ENCODE measurements around the gene SLC5A10. TPM values are rescaled to one million over a fixed set of nuclear protein-coding genes. Genes with fewer than 3 reads are reported as not detected.

The SLC5A10 gene
- polyA plus RNA-seq, 10 donors, result 0.08 to 0.29 (median 0.19) TPM; not detected in 2

DNA sequence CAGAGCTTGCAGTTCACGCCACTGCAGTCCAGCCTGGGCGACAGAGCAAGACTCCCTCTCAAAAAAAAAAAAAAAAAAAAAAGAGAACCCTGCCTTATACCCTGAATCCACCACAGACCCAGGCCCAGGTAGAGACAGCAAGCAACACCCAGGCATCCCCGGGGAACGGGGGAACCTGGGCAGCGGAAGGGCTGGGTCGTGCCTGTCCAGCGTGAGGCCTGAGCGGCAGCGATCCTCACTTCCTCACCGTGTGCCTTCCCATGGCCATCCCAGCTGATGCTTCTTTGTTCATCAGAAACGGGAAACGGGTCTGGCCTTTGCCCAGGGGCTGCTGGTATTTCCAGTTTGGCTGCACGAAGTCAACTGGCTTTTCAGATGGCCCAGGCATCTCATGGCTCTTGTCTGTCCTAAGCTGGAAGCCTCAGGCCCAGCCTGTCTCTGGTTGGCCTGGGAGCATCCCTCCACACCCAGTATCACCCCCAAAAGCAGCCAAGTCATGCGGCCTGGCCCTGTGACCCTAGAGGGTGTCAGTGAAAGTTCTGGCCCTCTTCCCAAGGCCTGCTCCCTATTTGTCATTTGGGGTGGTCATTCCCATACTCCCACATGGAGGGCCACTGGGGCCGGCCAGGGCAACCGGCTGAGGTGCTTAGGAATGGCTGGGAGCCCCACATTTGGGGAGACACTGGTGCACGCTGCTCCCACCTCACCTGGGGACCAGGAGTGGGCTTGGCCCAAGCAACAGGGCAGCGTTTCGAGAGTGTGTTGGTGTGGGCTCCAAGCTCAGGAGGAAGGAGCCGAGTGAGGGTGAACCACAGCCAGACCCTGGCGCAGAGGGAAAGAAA, 32.5 kb downstream of the SLC5A10 start:
- no peak for DNase-seq

DNA sequence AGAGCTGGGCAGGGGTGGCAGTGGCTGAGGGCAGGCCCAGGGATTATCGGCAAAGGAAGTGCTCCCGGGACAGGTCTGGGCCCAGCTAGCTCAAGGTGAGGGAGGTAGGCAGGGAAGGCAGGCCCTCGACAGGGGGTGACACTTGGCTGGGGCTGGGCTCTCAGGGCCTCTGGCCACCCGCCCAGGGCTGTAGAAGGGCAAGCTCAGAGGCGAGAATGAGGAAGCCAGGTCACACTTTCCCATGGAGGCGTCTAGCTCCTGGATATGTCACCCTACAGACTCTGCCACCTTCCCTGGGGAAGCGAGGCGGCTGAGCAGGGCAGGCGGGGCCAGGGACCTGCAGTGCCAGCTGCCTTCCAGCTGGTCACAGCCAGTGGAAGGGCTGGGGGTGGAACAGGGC, 33.5 kb downstream of the SLC5A10 start:
- no peak for DNase-seq

GRCh38 chr17:18986541-18987229, 34.7 kb downstream of the SLC5A10 start:
- no peak for DNase-seq

GRCh38 chr17:18987230-18987610, 35.3 kb downstream of the SLC5A10 start:
- no peak for DNase-seq

DNA sequence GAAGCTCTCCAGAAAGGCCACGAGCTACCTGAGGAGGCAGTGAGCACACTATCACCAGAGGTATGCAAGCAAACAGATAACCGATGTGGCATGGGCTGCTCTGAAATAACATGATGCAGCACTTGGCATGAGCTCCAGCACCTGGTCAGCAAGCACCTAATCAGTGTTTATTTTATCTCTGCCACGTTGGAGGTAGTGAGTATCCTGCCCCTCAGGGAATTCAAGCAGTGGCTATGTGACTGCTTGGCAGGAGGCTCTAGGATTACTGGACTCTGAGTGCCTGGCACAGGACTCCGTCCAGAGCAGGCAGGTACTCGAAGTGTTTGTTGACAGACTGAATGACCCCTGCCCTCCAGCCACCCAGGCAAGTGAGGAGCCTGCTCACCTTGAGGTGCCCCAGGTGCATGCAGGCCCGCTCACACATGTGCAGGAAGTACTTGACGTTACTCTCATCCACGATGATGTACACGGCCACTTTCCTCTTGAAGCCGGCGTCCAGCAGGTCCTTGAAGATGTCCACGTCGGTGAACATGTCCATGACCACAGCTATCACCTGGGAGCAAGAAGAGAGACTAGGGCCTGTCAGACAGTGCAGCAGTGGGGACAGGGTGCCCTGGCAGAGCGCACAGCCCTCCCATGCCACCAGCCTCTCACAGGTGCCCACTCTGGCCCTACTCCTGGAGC, 36.0 kb downstream of the SLC5A10 start:
- no peak for DNase-seq

DNA sequence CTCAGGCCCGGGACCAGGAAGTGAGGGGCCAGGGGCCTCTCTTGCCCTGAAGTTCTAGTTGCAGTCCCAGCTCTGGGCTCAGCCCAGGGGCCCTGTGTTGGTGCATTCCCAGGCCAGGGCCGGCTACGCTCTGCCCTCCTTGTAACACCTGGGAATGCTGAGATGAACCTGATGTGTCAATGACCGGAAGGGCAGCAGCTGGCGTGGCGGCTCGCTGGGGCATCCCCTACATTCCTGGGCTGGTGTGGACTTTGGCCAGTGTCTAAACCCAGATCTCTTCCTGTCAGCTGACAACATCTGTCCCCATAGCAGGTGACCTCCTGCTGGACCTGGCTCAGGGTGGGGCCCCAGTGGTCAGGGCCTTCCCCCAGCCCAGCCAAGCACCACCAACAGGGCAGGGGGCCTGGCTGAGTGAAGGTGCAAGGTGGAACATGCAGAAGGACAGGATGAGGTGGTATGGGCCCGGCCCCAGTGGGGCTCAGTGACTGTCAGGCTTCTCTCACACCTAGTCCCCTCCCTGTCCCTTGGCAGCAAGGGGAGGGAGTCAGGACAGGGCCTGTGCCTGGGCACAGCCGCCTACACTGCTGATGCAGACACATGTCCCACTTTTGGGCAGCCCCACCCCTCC, 36.7 kb downstream of the SLC5A10 start:
- DNase-seq, result no peak

- DNase-seq, result no peak
Observed at GRCh38 chr17:18990331-18990730, 38.4 kb downstream of the SLC5A10 start.

GRCh38 chr17:18991531-18992315, 39.8 kb downstream of the SLC5A10 start:
- DNase-seq, result no peak

DNA sequence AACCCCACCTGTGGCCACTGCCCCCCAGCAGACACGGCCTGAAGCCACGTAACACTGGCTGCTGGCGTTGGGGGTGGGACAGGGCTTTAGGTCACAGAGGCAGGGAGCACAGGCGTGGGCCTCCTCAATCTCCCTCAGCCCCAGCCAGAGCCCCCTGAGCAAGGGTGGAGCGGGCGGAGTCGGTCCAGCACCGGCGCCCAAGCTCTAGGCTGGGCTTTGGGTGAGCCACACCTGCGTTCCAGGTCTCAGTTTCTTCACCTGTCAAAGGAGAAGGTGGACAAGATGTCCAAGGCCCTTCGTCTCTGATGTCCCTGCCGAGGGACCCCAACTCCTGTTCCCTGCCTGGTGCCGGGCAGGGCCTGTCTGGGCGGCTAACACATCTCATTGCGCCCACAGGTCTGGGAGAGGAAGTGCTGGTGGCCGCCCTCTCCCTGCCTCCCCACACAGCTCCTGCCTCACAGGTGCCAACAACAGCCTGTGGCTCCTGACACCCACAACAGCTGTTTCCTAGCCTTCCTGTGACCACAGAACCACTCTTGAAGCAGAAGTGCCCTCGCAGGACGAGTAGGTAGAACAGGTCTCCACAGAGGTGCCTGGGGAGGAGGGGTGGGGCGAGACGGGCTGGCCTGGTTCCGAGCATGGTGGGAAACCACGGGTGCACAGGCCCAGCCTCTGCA, 40.6 kb downstream of the SLC5A10 start:
- no peak for DNase-seq

DNA sequence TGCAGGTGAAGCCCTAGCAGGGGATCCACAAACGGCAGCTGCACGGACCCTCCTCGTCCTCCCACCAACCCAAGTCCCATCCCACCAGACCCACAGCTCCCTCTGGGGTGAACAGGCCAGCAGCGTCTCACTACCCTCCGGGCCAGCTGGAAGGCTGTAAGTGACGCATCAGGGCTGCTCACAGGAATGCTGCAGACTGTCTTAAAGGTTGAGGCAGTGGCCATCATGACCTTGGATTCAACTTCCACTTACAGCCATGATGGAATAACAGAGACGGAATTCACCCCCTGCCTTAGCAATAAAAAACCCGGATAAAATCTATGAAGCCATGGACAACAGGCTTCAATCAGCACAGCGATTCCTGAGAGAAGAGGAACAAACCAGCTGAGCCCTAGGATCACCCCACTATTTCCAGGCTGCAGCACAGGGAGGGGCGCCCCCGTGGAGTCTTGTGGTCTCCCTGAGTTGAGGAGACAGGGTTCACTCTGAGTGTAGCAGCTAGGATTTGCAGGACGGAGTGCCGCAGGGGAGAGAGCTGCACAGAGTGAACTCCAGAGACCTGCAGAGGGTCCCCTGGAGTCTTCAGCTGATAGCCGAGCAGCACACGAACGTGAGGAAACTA, 42.1 kb downstream of the SLC5A10 start:
- DNase-seq, result no peak

DNA sequence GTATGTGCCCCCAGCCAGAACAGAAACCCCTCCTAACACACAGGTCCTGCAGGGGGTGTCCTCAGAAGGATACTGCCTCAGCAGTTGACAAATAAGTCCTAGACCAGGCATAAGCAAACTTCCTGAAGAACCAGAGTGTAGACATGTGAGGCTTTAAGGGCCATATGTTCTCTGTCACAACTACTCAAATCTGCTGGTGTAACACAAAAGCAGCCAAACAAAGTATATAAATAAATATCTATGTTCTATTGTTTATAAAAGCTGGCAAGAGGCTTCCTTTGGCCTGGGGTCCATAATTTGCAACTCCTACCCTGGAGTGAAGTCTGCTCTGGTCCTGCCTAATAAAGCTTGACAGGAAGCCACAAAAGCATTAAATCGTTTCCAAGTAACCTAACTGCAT, 42.7 kb downstream of the SLC5A10 start:
- no peak for DNase-seq

- no peak for DNase-seq
Observed at GRCh38 chr17:18995220-18995619, 43.3 kb downstream of the SLC5A10 start.

- DNase-seq, result no peak
Observed at GRCh38 chr17:18996458-18996857, 44.5 kb downstream of the SLC5A10 start.

- DNase-seq, result no peak
Observed at GRCh38 chr17:18997650-18998196, 45.8 kb downstream of the SLC5A10 start.

GRCh38 chr17:18999394-18999793, 47.4 kb downstream of the SLC5A10 start:
- no peak for DNase-seq

- DNase-seq, result no peak
Observed at GRCh38 chr17:18999911-19000310, 47.9 kb downstream of the SLC5A10 start.

- DNase-seq, result peak in 2 of 3 donors; percentile 26 to 39
Observed at GRCh38 chr17:19000531-19001325, 48.8 kb downstream of the SLC5A10 start.

DNA sequence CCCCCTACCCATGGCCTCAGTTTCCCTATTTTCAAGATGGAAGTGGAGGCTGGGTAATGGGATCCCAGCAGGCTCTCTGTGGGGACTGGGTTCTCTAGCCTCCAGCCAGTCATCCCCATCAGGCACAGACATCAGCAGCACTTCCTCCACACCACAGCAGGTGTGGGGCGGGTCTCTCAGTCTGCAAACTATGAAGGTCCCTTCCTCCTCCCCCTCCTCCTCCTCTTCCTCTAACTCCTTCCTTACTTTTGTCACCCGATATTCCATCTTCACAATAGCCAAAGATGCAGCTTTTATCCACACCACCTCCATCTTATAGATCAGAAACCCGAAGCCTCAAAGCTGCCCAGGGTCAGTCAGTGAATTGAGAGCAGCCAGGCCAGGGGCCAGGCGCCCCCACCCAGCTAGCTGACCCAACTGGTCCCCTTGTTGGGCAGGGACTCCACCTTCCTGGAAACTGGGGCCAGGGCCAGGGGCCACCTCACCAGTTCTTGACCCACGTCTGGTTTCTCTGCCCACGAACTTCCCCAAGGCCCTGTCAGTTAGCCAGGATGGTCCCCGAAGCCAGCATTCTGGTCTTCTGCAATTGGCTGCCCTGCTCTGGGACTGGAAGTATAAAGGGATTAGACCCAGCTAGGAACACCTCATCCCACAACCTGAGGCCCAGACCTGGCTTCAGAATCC, 50.1 kb downstream of the SLC5A10 start:
- no peak for DNase-seq
